Thoracic aorta (tissue), 2 donors: ENCODE data around the gene UBASH3A. TPM values are rescaled to one million over a fixed set of nuclear protein-coding genes. Genes with fewer than 3 reads are reported as not detected.

ENCODE experiments used
- ATAC-seq: fragments of 150-250 bp; one replicate; pipeline ENCODE4 v1.8.0; 2017; ENCODE audit warnings: low read depth; ENCODE audit not compliant: insufficient number of reproducible peaks, low FRiP score
- DNase-seq: peaks from one replicate; pipeline ENCODE4 v3.0.0-alpha.2; 2020; ENCODE audit warnings: low spot score
- H3K27ac ChIP-seq, 2 donors: fragments of 200-600 bp; sonication (generic); 1 replicate in 1 of 2; 2 replicates in 1 of 2; pipeline ENCODE4 v1.5.1; 2016; ENCODE audit warnings: mild to moderate bottlenecking in 2 of 2, moderate library complexity in 2 of 2
- H3K27me3 ChIP-seq: fragments of 200-600 bp; sonication (generic); replicated peaks from 2 replicates; pipeline ENCODE4 v1.6.0; 2016; ENCODE audit warnings: mild to moderate bottlenecking; ENCODE audit not compliant: insufficient read depth
- H3K36me3 ChIP-seq: fragments of 200-600 bp; sonication (generic); one replicate; pipeline ENCODE4 v1.5.1; 2016
- H3K4me1 ChIP-seq, 2 donors: fragments of 200-600 bp; sonication (generic); 1 replicate in 1 of 2; 2 replicates in 1 of 2; pipeline versions ENCODE4 v1.5.1 to v1.6.0; 2016; ENCODE audit warnings: low read depth in 2 of 2, mild to moderate bottlenecking in 1 of 2; ENCODE audit not compliant: control insufficient read depth in 1 of 2
- H3K4me3 ChIP-seq: fragments of 200-600 bp; sonication (generic); 2 replicates; pipeline ENCODE4 v1.5.1; 2016; ENCODE audit warnings: mild to moderate bottlenecking
- H3K9me3 ChIP-seq: fragments of 200-600 bp; sonication (generic); 2 replicates; pipeline ENCODE4 v1.5.1; 2016
- total RNA-seq, 2 donors: library from RNA; depleted of rRNA; stranded (reverse); fragments of >200 nt; gene quantifications; one replicate each; pipeline versions ENCODE4 v1.1.0 to v1.2.3, GENCODE V29; 2016
- TF ChIP-seq, protein P1 (sequence below): fragments of 200-600 bp; sonication (generic); IDR thresholded peaks from one replicate; pipeline ENCODE4 v1.5.1; 2019; ENCODE audit warnings: antibody characterized with exemption

UBASH3A gene
- total RNA-seq, 2 donors from 2014 or later: 1.2 to 1.3 TPM

DNA sequence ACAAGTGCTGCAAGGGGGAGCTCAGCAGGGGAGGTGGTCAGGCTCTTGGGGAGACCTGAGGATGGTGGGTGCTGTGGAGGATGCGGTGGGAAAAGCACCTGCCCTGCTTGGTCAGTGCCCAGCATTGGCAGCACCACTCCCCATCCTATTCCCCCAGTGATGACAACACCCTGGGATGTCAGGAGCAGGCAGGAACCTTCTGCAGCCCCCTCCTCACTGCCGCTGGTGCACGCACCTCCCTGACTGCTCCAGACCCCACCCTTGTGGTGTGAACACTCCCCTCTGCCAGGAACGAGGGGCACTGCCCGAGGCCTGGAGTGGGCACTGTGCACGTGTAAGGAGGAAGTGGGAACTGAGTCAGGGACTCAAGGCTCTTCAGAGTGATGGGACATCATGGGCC lies 20.4 kb upstream of the UBASH3A start:
- TF ChIP-seq, protein P1, sequence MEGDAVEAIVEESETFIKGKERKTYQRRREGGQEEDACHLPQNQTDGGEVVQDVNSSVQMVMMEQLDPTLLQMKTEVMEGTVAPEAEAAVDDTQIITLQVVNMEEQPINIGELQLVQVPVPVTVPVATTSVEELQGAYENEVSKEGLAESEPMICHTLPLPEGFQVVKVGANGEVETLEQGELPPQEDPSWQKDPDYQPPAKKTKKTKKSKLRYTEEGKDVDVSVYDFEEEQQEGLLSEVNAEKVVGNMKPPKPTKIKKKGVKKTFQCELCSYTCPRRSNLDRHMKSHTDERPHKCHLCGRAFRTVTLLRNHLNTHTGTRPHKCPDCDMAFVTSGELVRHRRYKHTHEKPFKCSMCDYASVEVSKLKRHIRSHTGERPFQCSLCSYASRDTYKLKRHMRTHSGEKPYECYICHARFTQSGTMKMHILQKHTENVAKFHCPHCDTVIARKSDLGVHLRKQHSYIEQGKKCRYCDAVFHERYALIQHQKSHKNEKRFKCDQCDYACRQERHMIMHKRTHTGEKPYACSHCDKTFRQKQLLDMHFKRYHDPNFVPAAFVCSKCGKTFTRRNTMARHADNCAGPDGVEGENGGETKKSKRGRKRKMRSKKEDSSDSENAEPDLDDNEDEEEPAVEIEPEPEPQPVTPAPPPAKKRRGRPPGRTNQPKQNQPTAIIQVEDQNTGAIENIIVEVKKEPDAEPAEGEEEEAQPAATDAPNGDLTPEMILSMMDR: no peak
- Histone ChIP-seq H3K27me3 (no peaks in the 10 kb centered on the region), H3K4me1 (no peaks in the 10 kb centered on the region), H3K4me3 (no peak overlapping the region), H3K9me3 (no peaks in the 10 kb centered on the region), H3K27ac (no peak overlapping the region), H3K36me3 (no peaks in the 10 kb centered on the region)
- DNase-seq: no peak
- ATAC-seq: no peak

DNA sequence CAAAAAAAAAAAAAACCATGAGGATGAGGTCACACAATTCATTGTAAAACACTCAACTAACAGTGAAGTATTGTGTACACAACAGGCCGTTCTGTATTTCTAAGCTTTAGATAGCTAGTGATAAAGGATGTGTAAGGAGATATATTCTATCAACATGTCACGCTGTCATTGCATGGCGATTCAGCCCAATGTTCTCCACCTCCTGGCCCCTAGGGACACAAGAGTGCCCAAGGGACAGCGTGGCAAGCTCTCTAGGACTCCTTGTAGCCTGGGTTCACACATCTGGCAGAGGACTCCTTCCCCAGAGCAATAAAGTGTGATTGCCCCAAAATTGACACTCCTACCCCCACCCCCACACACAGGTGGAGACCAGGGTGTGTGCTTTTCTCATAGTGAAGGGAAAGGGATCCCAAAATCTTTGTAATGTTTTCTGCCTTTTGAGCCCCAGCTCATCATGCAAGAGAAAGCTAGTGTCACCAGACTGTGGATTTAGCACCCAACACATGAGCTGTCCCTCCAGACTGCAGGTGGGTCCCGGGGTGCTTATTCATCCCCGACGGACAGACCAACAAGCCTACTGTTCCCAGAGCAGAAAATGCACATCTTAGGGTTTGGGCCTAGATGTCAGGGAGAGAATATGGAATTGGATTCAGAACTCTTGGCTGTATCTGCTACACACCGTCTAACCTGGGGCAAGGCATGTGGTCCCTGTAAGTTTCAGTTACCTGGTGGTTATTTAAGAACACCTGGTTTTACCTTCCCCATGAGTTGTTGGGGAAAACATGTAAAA lies 19.4 kb upstream of the UBASH3A start:
- DNase-seq: no peak

DNA sequence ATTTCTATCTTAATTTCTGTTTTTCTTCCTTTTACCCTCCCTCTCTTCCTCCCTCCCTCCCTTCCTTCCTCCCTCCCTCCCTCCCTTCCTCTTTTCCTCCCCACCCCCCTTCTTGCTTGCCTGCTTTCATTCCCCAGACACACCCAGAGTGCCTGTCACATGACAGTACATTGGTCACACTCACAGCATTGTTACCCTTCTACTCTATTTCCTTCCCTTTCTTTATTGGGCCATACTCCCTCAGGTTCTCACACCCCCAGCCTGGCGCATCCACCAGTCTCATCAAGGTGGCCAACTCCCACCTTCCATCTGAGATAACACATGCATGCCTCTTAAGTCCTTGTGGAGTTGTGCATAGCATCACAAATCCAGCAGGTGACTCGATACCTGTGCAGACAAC lies 18.7 kb upstream of the UBASH3A start:
- Histone ChIP-seq H3K36me3 (no peaks in the 10 kb centered on the region), H3K4me1 (no peaks in the 10 kb centered on the region), H3K27ac (no peak overlapping the region), H3K27me3 (no peaks in the 10 kb centered on the region), H3K9me3 (no peaks in the 10 kb centered on the region), H3K4me3 (no peak overlapping the region)
- TF ChIP-seq, protein P1: no peak
- ATAC-seq (no peak), DNase-seq (no peak)

More for the DNA sequence above, 19.4 kb upstream of the UBASH3A start:
- Histone ChIP-seq H3K4me1 (no peaks in the 10 kb centered on the region), H3K36me3 (no peaks in the 10 kb centered on the region), H3K27ac (no peak overlapping the region), H3K27me3 (no peaks in the 10 kb centered on the region), H3K9me3 (no peaks in the 10 kb centered on the region), H3K4me3 (no peak overlapping the region)
- ATAC-seq: no peak
- TF ChIP-seq, protein P1: no peak

DNA sequence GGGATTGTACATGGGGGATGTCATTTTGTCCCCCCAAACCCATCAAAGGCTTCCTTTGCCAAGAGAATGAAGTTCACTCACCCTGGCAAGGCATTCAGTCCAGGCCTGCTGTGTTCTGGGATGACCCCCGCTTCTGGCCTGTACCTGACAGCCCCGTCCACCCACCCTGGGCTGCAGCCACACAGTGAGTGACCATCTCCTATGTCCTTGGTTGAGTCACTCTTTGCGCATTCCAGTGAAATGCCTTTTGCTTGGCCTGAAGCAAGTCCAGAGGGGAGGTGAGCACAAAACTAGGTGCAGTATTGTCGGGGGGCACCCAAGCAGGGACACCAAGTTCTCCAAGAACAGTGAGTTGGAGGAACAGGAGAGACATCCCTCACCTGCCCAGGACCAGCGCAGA lies 18.1 kb upstream of the UBASH3A start:
- no peak for ATAC-seq
- Histone ChIP-seq H3K9me3 (no peaks in the 10 kb centered on the region), H3K27ac (no peak overlapping the region), H3K27me3 (no peaks in the 10 kb centered on the region), H3K4me3 (no peak overlapping the region), H3K4me1 (no peaks in the 10 kb centered on the region), H3K36me3 (no peaks in the 10 kb centered on the region)
- TF ChIP-seq, protein P1: no peak
- DNase-seq: no peak

DNA sequence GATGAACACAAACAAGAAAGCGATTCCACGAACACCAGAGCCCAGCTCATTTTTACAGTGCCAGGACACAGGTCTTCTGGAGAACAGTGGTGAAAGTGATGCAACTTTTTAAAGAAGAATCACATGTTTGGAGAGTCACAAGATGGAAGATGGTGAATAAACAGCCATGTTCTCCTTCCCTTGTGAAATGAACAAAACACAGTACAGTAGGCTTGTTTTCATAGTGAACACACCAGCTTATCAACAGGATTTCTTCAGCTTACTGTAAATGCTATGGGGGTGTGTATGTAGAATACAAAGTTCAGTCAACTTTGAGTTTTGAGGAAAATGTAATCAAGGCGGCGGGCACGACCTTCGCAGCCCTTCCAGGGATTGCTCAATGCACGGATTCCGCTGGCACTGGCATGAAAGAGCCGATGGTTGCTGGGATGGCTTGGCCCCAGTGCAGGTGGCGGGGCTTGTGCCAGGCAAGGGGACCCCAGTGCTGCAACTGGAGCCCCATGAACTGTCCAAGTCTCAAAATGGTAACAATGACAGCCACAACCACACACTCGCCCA lies 17.6 kb upstream of the UBASH3A start:
- Histone ChIP-seq H3K4me3 (no peak overlapping the region), H3K36me3 (no peaks in the 10 kb centered on the region), H3K27me3 (no peaks in the 10 kb centered on the region), H3K27ac (no peak overlapping the region), H3K9me3 (no peaks in the 10 kb centered on the region), H3K4me1 (no peaks in the 10 kb centered on the region)
- ATAC-seq (no peak), DNase-seq (no peak)
- TF ChIP-seq, protein P1: no peak
